Measurements from ENCODE around the gene WDR33.
"Not testable (repeated sequence)": the region's sequence is repeated elsewhere in the genome, so short reads cannot be mapped to it uniquely, and the experiment has no call there.

WDR33 gene

DNA sequence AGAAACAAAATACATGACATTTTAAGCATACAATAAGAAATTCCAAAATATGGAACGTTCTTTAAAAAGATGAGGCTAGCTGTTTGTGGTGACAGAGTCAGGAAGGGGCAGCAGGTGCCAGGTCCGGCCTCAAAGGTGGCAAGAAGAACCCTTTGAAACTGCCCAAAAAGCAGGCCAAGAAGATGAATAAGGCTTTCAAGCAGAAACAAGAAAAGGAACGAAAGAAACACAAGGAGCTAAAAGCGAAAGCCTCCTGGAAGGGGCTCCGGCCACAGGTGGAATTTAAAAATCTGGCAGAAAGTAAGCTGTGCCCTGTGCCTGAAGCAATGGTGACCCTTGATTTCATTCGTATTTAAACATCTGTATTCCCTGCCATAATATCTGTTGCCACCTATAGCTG is 5.5 kb downstream of the WDR33 start:
- H3K9me3 ChIP-seq (ENCODE audit: insufficient read depth, low read length, severe bottlenecking): no peaks in the 10 kb centered on the region
- peaks cover 72% of the 10 kb centered on the region for H4K20me1 ChIP-seq (ENCODE audit: insufficient read depth, low read length)
- ATAC-seq (ENCODE audit: insufficient read depth, low read depth) (no peak), DNase-seq (no peak)
- no peak overlapping the region for H3K9ac ChIP-seq (ENCODE audit: low read depth, low read length)
- TF ChIP-seq, protein P1, sequence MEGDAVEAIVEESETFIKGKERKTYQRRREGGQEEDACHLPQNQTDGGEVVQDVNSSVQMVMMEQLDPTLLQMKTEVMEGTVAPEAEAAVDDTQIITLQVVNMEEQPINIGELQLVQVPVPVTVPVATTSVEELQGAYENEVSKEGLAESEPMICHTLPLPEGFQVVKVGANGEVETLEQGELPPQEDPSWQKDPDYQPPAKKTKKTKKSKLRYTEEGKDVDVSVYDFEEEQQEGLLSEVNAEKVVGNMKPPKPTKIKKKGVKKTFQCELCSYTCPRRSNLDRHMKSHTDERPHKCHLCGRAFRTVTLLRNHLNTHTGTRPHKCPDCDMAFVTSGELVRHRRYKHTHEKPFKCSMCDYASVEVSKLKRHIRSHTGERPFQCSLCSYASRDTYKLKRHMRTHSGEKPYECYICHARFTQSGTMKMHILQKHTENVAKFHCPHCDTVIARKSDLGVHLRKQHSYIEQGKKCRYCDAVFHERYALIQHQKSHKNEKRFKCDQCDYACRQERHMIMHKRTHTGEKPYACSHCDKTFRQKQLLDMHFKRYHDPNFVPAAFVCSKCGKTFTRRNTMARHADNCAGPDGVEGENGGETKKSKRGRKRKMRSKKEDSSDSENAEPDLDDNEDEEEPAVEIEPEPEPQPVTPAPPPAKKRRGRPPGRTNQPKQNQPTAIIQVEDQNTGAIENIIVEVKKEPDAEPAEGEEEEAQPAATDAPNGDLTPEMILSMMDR (IDR thresholded peaks at IDR 0.05; ENCODE audit: borderline replicate concordance, extremely low read depth, low read length, poor library complexity, severe bottlenecking): no peak
- TF ChIP-seq EZH2 (IDR thresholded peaks at IDR 0.05; ENCODE audit: borderline replicate concordance, low read depth, low read length, severe bottlenecking): no peak
- no peak overlapping the region for H3K27ac ChIP-seq (ENCODE audit: low read length)
- H3K27me3 ChIP-seq (ENCODE audit: insufficient read depth, low read length, poor library complexity): no peaks in the 10 kb centered on the region
- H3K4me2 ChIP-seq (ENCODE audit: insufficient read depth, low read length): peak overlapping the region; percentile 34
- H3K4me1 ChIP-seq (ENCODE audit: insufficient read depth, low read length): peaks cover 41% of the 10 kb centered on the region
- H3K79me2 ChIP-seq (ENCODE audit: insufficient read depth, low read length): peaks cover 100% of the 10 kb centered on the region
- H2AFZ ChIP-seq (ENCODE audit: low read depth, low read length): no peak overlapping the region
- H3K4me3 ChIP-seq (ENCODE audit: low read depth in 1 of 2, low read length in 2 of 2): no peak overlapping the region
- H3K36me3 ChIP-seq (ENCODE audit: insufficient read depth, low read length): peaks cover 23% of the 10 kb centered on the region

DNA sequence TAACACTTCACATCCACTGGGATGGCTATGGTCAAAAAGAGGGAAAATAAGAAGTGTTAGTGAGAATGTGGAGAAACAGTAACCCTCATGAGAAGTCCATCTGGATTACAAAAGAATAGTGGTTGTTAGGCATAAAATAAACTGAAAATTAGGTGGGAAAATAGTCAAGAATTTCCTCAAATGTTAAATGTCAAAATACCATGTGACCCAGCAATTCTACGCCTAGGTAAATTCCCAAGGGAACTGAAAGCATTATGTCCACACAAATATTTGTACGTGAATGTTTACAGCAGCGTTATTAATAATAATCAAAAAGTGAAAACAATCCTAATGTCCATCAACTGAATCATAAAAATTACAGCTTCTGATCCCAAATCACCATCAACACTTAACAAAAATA is 11.0 kb downstream of the WDR33 start:
- Histone ChIP-seq H3K27me3 (ENCODE audit: insufficient read depth, low read length, poor library complexity) (no peaks in the 10 kb centered on the region), H3K27ac (ENCODE audit: low read length) (no peak overlapping the region), H3K4me3 (ENCODE audit: low read depth in 1 of 2, low read length in 2 of 2) (no peak overlapping the region), H3K4me2 (ENCODE audit: insufficient read depth, low read length) (no peak overlapping the region), H3K9me3 (ENCODE audit: insufficient read depth, low read length, severe bottlenecking) (no peaks in the 10 kb centered on the region), H3K36me3 (ENCODE audit: insufficient read depth, low read length) (peaks cover 36% of the 10 kb centered on the region), H2AFZ (ENCODE audit: low read depth, low read length) (no peak overlapping the region), H3K9ac (ENCODE audit: low read depth, low read length) (no peak overlapping the region), H4K20me1 (ENCODE audit: insufficient read depth, low read length) (peaks cover 80% of the 10 kb centered on the region), H3K4me1 (ENCODE audit: insufficient read depth, low read length) (no peaks in the 10 kb centered on the region), H3K79me2 (ENCODE audit: insufficient read depth, low read length) (peaks cover 100% of the 10 kb centered on the region)
- no peak for DNase-seq
- TF ChIP-seq EZH2 (IDR thresholded peaks at IDR 0.05; ENCODE audit: borderline replicate concordance, low read depth, low read length, severe bottlenecking): no peak
- TF ChIP-seq, protein P1 (IDR thresholded peaks at IDR 0.05; ENCODE audit: borderline replicate concordance, extremely low read depth, low read length, poor library complexity, severe bottlenecking): no peak
- no peak for ATAC-seq (ENCODE audit: insufficient read depth, low read depth)

- DNase-seq: no peak
- no peaks in the 10 kb centered on the region for H3K27me3 ChIP-seq (ENCODE audit: insufficient read depth, low read length, poor library complexity)
- H3K9ac ChIP-seq (ENCODE audit: low read depth, low read length): no peak overlapping the region
- H4K20me1 ChIP-seq (ENCODE audit: insufficient read depth, low read length): peaks cover 76% of the 10 kb centered on the region
- H3K4me3 ChIP-seq (ENCODE audit: low read depth in 1 of 2, low read length in 2 of 2): no peak overlapping the region
- no peaks in the 10 kb centered on the region for H3K9me3 ChIP-seq (ENCODE audit: insufficient read depth, low read length, severe bottlenecking)
- 0 out of 3 replicates have a peak, but pooled peaks have one; percentile 35 for ATAC-seq (ENCODE audit: insufficient read depth, low read depth)
- no peaks in the 10 kb centered on the region for H3K4me1 ChIP-seq (ENCODE audit: insufficient read depth, low read length)
- H3K36me3 ChIP-seq (ENCODE audit: insufficient read depth, low read length): peaks cover 52% of the 10 kb centered on the region
- no peak overlapping the region for H3K4me2 ChIP-seq (ENCODE audit: insufficient read depth, low read length)
- peaks cover 99% of the 10 kb centered on the region for H3K79me2 ChIP-seq (ENCODE audit: insufficient read depth, low read length)
- H2AFZ ChIP-seq (ENCODE audit: low read depth, low read length): no peak overlapping the region
- no peak overlapping the region for H3K27ac ChIP-seq (ENCODE audit: low read length)
- TF ChIP-seq, protein P1 (IDR thresholded peaks at IDR 0.05; ENCODE audit: borderline replicate concordance, extremely low read depth, low read length, poor library complexity, severe bottlenecking): no peak
- no peak for TF ChIP-seq EZH2 (IDR thresholded peaks at IDR 0.05; ENCODE audit: borderline replicate concordance, low read depth, low read length, severe bottlenecking)
Measured at GRCh38 chr2:127796389-127796788, 14.6 kb downstream of the WDR33 start.

GRCh38 chr2:127794901-127795300 is 16.1 kb downstream of the WDR33 start:
- ATAC-seq (ENCODE audit: insufficient read depth, low read depth): not testable (repeated sequence)

More at GRCh38 chr2:127794901-127795300, 16.1 kb downstream of the WDR33 start:
- H3K9ac ChIP-seq (ENCODE audit: low read depth, low read length); DNase-seq; H3K27me3 ChIP-seq (ENCODE audit: insufficient read depth, low read length, poor library complexity); H3K27ac ChIP-seq (ENCODE audit: low read length); H3K9me3 ChIP-seq (ENCODE audit: insufficient read depth, low read length, severe bottlenecking); H3K4me1 ChIP-seq (ENCODE audit: insufficient read depth, low read length); H2AFZ ChIP-seq (ENCODE audit: low read depth, low read length); H3K4me3 ChIP-seq (ENCODE audit: low read depth in 1 of 2, low read length in 2 of 2); H3K4me2 ChIP-seq (ENCODE audit: insufficient read depth, low read length): not testable (repeated sequence)
- Histone ChIP-seq H4K20me1 (ENCODE audit: insufficient read depth, low read length) (peaks cover 71% of the 10 kb centered on the region), H3K36me3 (ENCODE audit: insufficient read depth, low read length) (peaks cover 47% of the 10 kb centered on the region), H3K79me2 (ENCODE audit: insufficient read depth, low read length) (peaks cover 99% of the 10 kb centered on the region)

Measured in DND-41 (cell line).